ENCODE data around the gene VWF.

The VWF gene

GRCh38 chr12:5925646-5926045 lies 198.8 kb downstream of the VWF start:
- Mint-ChIP-seq H3K4me3 (no peak overlapping the region), H3K9me3 (no peaks in the 10 kb centered on the region), H3K27ac (peak overlapping the region; percentile 3), H3K4me1 (peaks cover 15% of the 10 kb centered on the region), H3K36me3 (ENCODE audit: low read depth) (no peaks in the 10 kb centered on the region), H3K27me3 (ENCODE audit: low read depth, poor library complexity) (peaks cover 45% of the 10 kb centered on the region)
- no peak for TF ChIP-seq CTCF (IDR thresholded peaks at IDR 0.05)
- no peak for DNase-seq

- Mint-ChIP-seq H3K4me1 (peaks cover 15% of the 10 kb centered on the region), H3K27me3 (ENCODE audit: low read depth, poor library complexity) (peaks cover 45% of the 10 kb centered on the region), H3K27ac (no peak overlapping the region), H3K9me3 (no peaks in the 10 kb centered on the region), H3K36me3 (ENCODE audit: low read depth) (no peaks in the 10 kb centered on the region), H3K4me3 (no peak overlapping the region)
- DNase-seq: no peak
- TF ChIP-seq CTCF (IDR thresholded peaks at IDR 0.05): no peak
Observed at GRCh38 chr12:5924342-5924741, 200.1 kb downstream of the VWF start.

- H3K36me3 Mint-ChIP-seq (ENCODE audit: low read depth): no peaks in the 10 kb centered on the region
- no peak overlapping the region for H3K27ac Mint-ChIP-seq
- DNase-seq: no peak
Observed at GRCh38 chr12:5923751-5924150, 200.7 kb downstream of the VWF start.

GRCh38 chr12:5923043-5923605 lies 201.3 kb downstream of the VWF start:
- Mint-ChIP-seq H3K9me3 (no peaks in the 10 kb centered on the region), H3K4me1 (peaks cover 15% of the 10 kb centered on the region), H3K4me3 (no peak overlapping the region), H3K36me3 (ENCODE audit: low read depth) (no peaks in the 10 kb centered on the region), H3K27ac (no peak overlapping the region), H3K27me3 (ENCODE audit: low read depth, poor library complexity) (peaks cover 45% of the 10 kb centered on the region)
- TF ChIP-seq CTCF (IDR thresholded peaks at IDR 0.05): no peak
- DNase-seq: no peak

More at GRCh38 chr12:5923751-5924150, 200.7 kb downstream of the VWF start:
- H3K9me3 Mint-ChIP-seq: no peaks in the 10 kb centered on the region
- no peak for TF ChIP-seq CTCF (IDR thresholded peaks at IDR 0.05)
- no peak overlapping the region for H3K4me3 Mint-ChIP-seq
- peaks cover 45% of the 10 kb centered on the region for H3K27me3 Mint-ChIP-seq (ENCODE audit: low read depth, poor library complexity)
- H3K4me1 Mint-ChIP-seq: peaks cover 15% of the 10 kb centered on the region

GRCh38 chr12:5921966-5922899 lies 202.2 kb downstream of the VWF start:
- Mint-ChIP-seq H3K27me3 (ENCODE audit: low read depth, poor library complexity) (peaks cover 36% of the 10 kb centered on the region), H3K4me3 (no peak overlapping the region), H3K27ac (peak overlapping the region; percentile 45), H3K36me3 (ENCODE audit: low read depth) (no peaks in the 10 kb centered on the region), H3K9me3 (no peaks in the 10 kb centered on the region), H3K4me1 (peaks cover 15% of the 10 kb centered on the region)
- DNase-seq: no peak
- TF ChIP-seq CTCF (IDR thresholded peaks at IDR 0.05): no peak

Data from nephron progenitor cell (in vitro differentiated cells).